GM18502 (cell line): ENCODE measurements around the gene EEFSEC.
A peak's percentile ranks its signal among the peaks of the same experiment; 100 is the strongest.

Source experiments
- ATAC-seq: cut with Tn5 transposase; IDR thresholded peaks from one replicate; pipeline ENCODE4 v1.9.1; 2021; ENCODE audit warnings: mild to moderate bottlenecking; ENCODE audit not compliant: unreplicated experiment, poor library complexity

EEFSEC gene

DNA sequence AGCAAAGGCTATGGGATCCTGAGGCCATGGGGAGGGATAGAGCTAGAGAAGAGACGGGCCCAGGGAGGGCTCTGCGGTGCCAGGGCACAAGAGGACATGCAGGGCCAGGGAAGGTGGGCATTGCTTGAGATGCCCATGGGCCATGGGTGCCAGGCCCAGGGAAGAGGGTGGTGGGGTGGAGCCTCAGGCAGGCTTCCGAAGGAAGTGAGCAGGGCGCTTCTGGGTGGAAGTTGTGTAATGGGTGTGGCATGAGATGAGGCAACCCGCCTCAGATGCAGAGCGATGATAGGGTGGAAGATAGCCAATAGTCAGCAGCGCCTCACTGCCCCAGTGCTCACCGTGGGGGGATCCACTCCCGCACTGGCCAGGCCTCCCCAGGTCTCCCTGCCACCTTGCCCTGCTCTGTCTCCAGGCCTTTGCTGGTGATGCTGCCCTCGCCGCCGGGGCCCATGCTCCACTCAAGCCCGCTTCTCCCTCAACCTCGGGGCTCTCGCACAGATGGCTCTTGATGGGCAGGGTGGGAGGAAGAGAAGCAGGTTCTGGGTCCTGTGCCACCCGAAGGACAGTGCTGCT lies 262.0 kb downstream of the EEFSEC start:
- no peak for ATAC-seq

DNA sequence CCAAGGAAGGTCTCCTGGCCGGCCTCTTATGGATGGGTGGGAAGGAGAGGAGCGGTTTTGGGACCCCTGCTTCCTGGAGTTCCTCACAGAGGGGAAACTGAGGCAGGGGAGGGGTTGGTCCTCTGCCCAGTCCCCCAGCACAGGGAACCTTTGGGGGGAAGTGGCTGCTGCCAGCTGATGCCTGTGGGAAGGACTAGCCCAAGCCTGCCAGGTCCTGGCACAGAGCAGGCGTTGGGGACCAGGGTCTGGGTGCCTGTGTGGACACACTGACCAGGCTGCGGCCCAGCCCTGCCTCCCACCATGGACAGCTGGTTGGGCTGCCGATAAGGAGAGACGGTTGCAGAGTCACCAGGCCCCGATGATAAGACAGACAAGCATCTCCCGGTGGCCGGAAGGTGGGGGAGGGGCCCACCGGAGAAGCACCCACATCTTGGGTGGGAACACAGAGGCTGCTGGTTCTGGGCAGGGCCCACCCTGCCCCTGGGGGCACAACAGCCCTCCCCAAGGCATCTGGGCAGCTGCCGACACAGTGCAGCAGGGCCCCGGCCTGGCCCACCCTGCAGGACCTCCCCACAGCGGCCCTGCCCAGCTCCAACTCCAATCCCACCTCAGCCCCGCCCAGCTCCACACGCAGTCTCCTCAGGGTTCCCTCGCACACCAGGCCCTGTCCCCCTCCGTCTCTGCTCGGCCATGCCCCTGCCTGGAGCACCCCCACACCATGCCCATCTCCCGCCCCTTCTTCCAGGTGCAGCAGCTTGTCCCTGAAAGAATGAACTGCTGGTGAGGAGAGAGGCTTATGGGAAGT lies 262.7 kb downstream of the EEFSEC start:
- ATAC-seq = no peak

DNA sequence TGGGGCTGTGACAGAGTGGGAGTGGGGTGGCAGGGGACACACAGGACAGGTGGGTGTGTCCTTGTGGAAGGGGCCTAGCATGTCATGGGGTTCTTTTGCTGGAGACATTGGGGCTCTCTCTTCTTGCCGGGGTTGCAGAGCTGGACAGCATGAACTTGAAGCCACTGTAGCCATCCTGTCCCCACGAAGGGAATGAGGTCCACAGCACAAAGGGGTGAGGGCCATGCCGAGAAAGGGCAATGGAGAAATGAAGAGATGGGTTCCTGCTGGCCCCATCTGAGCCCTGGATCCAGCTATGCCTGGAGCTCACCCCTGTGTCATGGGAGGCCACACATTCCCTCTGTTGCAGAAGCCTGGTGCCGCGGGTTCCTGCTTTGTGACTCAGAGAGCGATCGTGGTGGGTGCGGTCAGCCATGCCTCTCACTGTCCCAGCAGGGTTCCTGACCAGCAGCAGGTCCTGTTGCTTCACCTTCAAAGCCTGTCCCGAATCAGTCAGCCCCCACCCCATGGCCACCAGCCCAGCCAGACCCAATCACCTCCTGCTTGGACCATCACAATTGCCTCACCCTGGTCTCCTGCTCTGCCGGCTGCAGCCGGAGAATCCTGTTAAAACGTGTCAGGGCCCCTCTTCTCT lies 263.4 kb downstream of the EEFSEC start:
- no peak for ATAC-seq

DNA sequence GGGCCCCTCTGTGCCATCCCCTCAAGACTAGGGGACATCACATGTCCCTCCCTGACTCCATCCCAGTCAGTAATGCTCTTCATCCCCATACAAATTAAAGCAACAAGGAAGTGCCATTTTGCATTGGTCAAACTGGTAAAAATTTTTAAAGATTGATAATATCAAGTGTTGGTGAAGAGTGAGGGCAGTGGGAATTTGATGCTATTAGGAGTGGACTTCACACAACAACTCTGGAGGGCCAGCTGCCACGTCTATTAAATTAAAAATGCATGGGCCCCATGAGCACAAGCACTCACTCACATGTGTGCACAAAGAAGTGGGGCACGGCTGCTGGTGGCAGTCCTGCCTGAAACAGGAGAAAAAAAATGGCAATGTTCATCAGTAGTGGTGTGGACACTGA lies 265.6 kb downstream of the EEFSEC start:
- ATAC-seq = no peak

DNA sequence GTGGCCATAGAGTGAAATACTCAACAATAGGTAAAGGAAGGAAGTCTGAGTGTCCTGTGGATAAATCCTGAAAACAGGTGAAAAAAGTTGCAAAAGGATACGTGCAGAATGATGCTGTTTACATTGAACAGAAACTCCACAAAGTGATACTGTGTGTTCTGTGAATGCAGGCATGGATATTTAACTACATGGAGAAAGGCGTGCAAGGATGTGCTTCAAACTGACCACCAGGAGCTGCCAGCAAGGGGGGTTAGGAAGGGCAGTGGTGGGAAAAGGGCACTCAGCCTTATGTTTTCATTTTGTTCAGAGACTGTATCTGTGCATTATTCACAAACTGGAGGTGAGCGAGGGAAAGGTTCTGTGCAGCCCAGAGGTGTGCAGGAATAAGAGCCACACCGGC lies 266.0 kb downstream of the EEFSEC start:
- ATAC-seq = no peak

DNA sequence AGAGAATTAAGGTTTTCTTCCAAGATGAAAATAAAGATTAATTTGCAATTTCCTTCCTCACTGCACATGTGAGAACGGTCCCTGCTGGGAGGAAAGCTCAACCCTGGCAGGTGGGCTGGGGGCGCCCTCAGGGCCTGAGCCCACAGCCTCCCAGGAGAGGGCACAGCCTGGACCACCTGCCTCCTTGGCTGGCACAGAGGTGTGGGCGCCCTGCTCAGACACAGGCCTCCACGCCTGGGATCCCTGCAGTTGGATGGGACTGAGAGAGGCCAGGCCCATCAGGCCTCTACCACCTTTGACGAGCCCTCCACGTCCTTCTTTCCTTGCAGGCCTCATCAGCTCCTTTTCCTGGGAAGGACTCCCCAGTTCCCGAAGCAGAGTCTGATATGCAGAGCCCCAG lies 267.0 kb downstream of the EEFSEC start:
- ATAC-seq = no peak

DNA sequence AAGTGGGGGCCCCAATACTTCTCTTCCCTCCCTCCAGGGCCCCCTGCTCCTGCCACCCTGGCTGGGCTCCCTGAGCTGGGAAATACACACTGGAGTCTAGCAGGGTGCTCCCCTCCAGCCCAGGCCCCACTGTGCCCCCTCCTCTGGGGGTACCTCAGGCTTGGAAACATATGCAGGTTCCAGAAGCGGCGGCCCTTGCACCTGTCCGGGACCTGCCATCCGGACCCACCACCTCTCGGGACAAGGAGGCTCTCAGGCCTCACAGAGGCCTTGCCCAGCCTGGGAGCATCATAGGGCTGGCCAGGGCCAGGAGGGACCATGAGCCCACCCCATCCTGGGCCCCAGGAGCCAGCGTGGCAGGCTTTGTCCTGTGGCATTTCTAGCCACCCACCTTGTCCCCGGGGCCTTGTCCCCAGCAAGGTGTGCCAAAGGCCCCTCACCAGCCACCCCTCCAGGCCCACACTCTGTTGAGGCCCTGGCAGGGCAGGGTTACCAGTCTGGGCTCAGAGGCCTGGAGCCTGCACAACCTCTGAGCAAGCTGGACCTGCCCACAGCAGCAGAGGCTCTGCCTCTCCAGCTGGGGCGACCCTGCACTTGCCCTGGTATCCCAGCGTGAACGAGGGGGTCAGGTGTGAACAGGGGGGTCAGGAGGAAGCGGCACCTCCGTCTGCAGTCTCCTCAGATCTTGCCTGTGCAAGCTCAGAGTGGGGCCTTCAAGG lies 267.6 kb downstream of the EEFSEC start:
- ATAC-seq = no peak

DNA sequence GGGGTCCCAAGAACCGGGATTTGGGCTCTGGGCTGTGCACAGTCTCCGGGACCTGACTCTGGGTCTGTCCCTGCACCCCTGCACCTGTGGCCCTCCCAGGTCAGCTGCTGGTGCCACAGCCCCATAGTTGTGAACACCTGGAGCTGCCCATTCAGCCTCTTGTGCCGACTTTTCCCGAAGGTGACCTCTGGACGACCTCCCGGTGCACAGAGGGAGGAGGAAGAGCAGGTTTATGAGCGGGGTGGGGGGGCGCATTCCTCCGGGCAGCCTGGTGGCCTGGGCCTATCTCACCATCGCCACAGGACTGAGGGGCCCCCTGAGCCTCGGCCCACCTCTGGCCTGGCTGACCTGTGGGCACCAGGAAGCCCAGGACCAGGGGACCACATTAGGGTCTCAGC lies 268.2 kb downstream of the EEFSEC start:
- no peak for ATAC-seq

DNA sequence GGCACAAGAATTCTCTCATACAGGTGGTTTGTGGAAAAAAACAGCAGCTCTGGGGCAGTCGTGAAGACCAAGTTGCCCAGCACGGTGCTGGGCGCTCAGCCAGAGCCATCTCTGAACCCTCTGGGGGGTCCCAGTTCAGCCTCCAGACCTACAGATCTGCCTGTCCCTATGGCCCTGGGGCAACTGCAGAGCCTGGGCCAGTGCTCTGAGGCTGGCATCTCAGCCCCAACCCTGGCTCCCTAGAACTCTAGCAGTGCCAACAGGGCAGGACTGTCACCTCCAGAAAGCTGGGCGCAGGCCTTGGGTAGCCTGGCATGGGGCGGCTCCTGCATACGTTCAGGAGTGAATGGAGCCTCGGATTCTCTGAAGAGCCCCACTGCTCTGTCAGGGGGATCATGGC lies 268.7 kb downstream of the EEFSEC start:
- no peak for ATAC-seq

DNA sequence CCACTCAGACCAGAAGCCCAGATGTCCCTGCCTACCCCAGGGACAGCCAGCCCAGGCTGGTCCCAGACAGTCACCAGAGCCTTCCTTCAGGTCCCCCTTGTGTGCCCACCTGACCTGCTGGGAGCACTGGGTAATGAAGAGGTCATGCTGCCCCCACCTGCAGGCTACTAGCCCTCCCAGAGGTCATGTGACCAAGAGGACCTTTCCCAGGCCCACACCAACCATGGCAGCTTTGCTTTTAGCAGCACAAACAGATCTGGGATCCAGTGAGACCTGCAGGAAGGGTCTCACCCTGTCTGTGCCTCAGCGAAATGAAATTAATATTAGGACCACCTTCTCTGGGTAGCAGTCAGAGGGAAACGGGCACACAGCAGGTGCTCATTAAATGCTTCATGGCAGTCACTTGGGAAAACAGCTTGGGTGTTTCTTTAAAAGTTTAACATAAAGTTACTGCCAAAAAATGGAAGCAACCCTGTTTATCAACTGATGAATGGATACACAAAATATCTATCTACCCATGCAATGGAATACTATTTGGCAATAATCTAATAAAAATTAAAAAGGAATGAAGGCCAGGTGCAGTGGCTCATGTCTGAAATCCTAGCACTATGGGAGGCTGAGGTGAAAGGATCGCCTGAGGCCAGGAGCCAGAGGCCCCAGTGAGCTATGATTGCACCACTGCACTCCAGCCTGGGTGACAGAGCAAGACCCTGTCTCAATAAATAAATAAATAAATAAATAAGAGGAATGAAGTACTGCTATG lies 269.7 kb downstream of the EEFSEC start:
- ATAC-seq = no peak

DNA sequence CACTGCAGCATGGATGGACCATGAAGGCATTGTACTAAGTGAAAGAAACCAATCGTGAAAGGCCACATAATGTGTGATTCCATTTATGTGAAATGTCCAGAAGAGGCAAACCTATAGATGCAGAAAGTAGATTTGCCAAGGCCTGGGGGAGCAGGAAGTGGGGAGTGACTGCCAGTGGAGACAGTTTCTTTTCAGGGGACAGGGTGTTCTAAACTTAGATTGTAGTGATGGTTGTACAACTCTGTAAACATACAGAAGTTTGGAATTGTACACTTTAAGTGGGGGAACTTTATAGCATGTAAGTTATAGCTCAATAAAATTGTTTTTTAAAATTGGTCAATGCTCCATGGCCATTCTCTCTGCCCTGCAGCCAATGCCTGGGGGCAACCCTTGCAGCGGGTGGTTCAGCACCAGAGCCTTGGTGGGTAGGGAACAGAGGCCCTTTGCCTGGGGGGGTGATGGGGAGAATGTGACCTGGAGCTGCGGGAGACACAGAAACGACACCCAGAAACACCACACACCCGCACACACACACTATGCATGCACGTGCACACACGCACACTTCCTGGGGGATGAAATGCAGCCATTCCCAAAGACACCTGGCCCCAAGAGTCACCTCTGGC lies 270.4 kb downstream of the EEFSEC start:
- ATAC-seq = no peak

DNA sequence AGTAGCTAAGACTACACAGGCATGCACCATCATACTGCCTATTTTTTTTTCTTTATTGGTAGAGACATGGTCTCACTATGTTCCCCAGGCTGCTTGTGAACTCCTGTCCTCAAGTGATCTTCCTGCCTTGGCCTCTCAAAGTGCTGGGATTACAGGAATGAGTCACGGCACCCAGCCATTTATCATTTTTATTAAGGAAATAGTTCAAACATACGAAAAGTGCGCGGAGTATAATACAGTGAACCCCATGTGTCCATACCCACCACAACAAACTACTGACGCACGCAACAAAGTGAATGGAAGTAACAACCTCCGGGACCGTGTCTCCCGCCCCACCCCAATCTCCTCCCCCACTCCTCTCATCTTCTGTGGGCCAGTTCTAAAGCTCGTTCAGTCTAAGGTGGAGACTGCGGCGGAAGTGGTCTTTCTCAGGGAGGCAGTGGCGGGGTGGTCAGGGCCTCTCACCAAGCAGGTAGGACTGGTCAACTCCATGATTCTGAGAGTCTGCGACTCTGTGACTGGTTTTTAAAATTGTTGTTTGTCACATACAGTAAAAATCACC lies 271.3 kb downstream of the EEFSEC start:
- ATAC-seq = no peak

DNA sequence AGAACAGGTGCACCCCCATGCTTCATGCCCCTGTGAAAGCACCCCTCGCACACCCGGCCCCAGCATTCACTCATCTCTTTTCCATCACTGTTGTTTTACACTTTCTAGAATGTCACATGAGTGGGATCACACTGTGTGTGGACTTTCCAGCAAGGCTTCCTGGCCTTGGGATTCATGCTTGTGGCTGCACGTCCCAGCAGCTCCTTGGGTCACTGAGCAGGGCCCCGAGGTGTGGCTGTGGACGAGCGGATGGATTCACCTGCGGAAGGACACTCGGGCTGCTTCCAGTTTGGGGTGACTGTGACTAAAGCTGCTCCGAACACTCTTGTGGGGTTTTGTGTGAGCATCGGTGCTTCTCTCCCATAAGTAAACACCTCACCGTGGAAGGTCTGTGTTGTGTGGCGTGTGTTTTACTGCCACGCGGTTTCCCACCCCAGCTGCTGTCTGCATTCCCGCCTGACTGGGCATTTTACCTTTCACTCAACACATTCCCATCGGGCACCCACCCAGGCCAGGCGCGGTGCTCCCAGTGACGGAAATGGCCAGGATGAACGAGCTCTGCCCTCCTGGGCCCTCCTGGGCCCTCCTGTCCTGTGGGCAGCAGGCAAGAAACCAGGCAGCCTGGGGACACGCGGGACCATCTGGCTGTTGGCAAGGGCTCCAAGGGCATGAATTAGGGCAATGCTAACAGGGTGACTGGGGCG lies 272.0 kb downstream of the EEFSEC start:
- ATAC-seq = no peak

DNA sequence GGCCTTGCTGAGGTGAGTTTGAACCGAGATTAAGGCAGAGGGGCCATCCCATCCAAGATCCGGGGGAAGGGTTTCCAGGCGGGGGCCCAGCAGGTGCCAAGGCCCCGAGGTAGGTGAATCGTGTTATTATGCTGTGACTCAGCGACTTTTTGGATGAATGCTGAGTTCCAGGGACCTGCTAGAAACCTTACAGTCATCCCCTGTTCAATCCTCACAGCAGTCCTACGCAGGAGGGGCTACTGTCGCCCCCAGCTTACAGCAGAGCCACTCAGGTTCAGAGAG lies 272.5 kb downstream of the EEFSEC start:
- no peak for ATAC-seq

DNA sequence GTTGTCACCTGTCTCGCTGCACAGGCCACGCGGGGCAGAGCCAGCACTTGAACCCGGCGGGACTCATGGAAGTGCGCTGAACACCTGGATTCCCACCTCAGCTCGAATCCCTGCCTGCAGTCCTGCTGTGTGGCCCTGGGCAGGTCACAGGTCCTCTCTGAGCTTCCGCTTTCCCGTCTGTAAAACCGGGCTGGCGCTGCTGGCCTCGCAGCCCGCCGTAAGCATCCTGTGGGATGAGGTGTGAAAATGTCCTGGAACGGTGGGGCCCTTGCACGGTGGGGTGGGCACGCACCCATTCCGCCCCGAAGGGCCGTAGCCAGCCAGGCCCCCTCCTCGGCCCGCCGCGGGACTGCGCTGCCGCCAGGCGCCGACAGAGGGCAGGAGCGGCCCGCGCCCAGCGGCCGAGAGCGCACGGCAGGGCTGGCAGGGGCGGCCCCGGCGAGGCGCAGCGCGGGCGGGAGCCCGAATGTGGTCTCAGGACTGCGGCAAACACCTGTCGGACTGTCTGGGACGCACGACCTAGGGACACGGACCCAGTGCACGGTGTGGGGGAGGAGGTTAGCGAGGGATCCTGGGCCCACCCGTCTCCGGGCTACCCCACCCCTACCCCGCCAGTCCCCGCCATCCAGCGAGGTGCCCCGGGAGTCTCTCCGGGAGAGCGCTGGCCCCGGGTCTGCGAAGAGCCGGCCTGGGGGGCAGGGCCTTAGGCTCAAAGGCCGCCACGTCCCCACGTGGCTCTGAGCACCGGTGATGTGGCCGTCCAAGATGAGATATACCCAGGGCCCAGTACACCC lies 273.0 kb downstream of the EEFSEC start:
- peak; percentile 75 for ATAC-seq

DNA sequence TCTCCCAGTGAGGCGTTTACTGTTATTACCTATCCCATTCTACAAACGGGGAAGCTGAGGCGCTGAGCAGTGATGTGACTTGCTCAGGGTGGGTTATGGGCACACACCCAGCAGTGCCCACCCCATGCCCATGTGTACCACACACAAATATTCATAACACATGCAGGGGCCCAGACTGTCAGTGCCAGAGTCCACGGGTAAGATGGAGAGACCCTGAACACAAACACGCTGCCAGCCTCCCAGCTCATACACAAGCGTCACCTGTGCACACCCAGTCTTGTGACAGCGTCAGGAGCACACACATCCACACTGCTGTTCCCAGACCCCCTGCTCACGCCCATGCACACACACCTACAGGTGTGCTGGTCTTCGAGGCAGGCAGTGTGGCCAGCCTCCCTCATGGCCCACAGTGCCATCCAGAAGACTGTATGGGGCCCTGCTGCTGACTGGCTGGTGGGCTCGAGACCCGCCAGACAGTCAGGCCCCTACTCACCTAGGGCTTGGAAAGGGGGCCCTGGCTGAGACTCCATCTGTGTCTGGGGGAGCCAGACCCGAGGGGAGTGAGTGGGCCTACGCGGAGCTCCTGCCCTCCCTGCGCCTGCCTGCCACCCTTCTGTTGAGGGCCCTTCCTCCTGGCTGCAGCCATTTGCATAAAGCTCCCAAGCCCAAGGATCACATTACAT lies 274.0 kb downstream of the EEFSEC start:
- no peak for ATAC-seq

DNA sequence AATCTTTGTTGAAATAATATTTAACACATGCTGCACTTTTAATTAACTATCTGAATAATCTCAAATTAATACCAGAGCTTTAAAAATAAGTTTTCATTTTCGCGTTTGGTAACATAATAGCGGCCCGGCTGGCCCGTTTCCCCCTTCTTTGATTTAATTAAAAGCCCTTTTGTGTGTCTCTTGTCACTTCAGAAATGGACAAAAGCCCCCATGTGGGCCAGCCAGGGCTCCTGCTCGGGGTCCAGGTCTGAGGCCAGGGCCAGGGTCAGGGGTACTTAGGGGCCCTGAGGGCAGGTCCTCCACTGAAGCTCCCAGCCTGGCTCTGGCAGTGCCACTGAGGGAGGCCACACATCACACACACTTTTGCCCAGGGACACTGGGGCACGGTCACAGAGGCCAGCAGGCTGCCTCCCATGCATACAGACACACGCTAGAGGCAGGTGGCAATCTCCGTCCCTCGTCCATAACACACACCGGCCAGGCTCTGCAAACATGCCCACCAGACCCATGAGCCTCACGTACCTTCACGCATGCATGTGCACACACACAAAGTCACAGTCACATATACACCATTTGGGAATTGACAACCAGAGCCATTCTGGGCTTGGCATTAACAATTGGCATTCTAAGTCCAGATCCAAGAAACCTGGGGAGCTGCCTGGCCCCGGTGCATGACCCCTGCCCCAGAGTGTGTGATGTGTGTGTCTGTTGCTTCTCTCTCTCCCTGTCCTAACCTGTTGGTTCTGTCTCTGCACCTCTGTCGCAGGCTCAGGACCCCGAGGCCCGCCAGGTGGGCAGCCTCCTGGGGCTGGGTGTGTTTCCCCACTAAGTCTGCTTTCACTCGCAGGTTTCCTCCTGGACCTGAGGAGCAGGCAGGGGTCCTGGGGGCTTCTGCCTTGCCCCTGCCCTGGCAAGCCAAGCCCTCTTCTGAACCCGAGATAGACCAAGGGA lies 274.9 kb downstream of the EEFSEC start:
- ATAC-seq = no peak
